Stimulated activated memory B cell treated with anti-CD40 and anti-IgM and Interleukin-4, amounts not matched to agents 10 μg/mL and 1 μg/mL and 100 μg/mL, for 72 hours (primary cell): ENCODE results near the gene VEGFA.
A peak's percentile ranks its signal among the peaks of the same experiment; 100 is the strongest.

Experiments used
- ATAC-seq: fragments of 150-1000 bp; cut with Tn5 transposase; 2 replicates; pipeline ENCODE4 v1.10.0; 2021
- H3K27ac Mint-ChIP-seq: one replicate; pipeline ENCODE4 v1.8.0; 2022; ENCODE audit warnings: mild to moderate bottlenecking, mixed read lengths
- H3K27me3 Mint-ChIP-seq: one replicate; pipeline ENCODE4 v1.8.0; 2022; ENCODE audit warnings: mixed read lengths
- H3K36me3 Mint-ChIP-seq: one replicate; pipeline ENCODE4 v1.8.0; 2022; ENCODE audit warnings: mixed read lengths
- H3K4me1 Mint-ChIP-seq: one replicate; pipeline ENCODE4 v1.8.0; 2022; ENCODE audit warnings: mixed read lengths
- H3K4me3 Mint-ChIP-seq: one replicate; pipeline ENCODE4 v1.8.0; 2022; ENCODE audit warnings: mild to moderate bottlenecking, moderate library complexity, mixed read lengths
- H3K9me3 Mint-ChIP-seq: one replicate; pipeline ENCODE4 v1.8.0; 2022; ENCODE audit warnings: mixed read lengths

The VEGFA gene

GRCh38 chr6:43735642-43736199, 34.3 kb upstream of the VEGFA start:
- H3K27ac Mint-ChIP-seq: no peak overlapping the region
- H3K36me3 Mint-ChIP-seq: peaks cover 16% of the 10 kb centered on the region
- no peak for ATAC-seq
- H3K4me1 Mint-ChIP-seq: peaks cover 26% of the 10 kb centered on the region
- H3K9me3 Mint-ChIP-seq: peaks cover 11% of the 10 kb centered on the region
- no peak overlapping the region for H3K4me3 Mint-ChIP-seq
- H3K27me3 Mint-ChIP-seq: no peaks in the 10 kb centered on the region

- H3K9me3 Mint-ChIP-seq: peaks cover 8% of the 10 kb centered on the region
- H3K4me3 Mint-ChIP-seq: no peak overlapping the region
- peaks cover 26% of the 10 kb centered on the region for H3K4me1 Mint-ChIP-seq
- H3K36me3 Mint-ChIP-seq: peaks cover 11% of the 10 kb centered on the region
- ATAC-seq: no peak
- no peaks in the 10 kb centered on the region for H3K27me3 Mint-ChIP-seq
- H3K27ac Mint-ChIP-seq: no peak overlapping the region
These were observed 33.7 kb upstream of the VEGFA start for GRCh38 chr6:43736211-43736786.

- peaks cover 4% of the 10 kb centered on the region for H3K9me3 Mint-ChIP-seq
- H3K4me1 Mint-ChIP-seq: peaks cover 26% of the 10 kb centered on the region
- H3K36me3 Mint-ChIP-seq: peaks cover 6% of the 10 kb centered on the region
- H3K27me3 Mint-ChIP-seq: no peaks in the 10 kb centered on the region
- no peak overlapping the region for H3K27ac Mint-ChIP-seq
- no peak overlapping the region for H3K4me3 Mint-ChIP-seq
- ATAC-seq: no peak
These were observed 33.2 kb upstream of the VEGFA start for GRCh38 chr6:43736844-43737243.

DNA sequence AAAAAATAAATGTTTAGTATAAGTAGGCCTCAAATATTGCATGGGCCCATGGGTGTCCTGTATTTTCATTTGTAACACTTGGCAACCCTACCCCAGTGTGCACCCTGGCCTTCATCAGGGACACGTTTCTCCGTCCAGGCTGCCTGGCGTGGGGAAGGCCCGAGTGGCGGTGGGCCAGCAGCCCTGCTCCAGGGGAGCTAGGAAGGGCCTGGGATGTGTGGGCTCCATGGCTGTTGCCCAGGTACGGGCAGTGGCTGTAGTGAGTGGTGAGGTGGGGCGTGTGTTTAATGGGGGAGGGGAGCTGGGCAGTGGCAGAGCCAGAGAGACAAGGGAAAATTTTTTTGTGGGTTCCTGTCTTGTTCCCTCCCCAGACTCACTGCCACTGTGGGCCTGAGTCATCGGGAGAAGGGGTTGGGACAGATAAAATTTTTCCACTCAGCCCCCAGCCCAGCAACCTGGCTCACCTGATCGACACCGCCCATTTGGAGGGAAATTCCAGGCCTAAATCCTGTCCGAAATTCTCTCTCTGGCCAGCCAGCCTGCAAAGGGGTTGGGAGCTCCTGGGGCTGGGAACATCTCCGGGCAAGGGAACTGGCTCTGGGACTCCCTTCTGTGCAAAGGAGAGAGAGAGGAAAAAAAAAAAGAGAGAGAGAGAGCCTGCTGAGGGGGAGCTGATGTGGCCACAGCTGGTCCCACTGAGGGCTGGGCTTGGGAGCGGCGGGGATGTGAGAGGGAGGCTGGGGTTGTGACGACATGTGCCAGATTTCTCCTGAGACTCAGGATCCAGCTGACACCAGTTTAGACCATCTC, 32.5 kb upstream of the VEGFA start:
- H3K4me1 Mint-ChIP-seq: peaks cover 26% of the 10 kb centered on the region
- H3K9me3 Mint-ChIP-seq: no peaks in the 10 kb centered on the region
- no peak for ATAC-seq
- H3K4me3 Mint-ChIP-seq: no peak overlapping the region
- H3K27me3 Mint-ChIP-seq: no peaks in the 10 kb centered on the region
- no peak overlapping the region for H3K27ac Mint-ChIP-seq
- no peaks in the 10 kb centered on the region for H3K36me3 Mint-ChIP-seq

DNA sequence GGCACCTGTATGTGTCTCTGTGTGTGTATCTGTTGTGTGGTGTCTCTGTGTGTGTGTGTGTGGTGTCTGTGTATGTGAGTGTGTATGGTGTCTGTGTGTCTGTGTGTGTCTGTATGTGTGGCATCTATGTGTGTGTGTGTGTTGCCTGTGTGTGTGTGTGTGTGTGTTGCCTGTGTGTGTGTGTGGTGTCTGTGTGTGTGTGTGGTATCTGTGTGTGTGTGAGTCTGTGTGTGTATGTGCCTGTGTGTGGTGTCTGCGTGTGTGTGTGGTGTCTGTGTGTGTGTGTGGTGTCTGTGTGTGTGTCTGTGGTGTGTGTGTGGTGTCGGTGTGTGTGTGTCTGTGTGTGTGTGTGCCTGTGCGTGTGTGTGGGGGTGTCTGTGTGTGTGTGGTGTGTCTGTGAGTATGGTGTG, 31.7 kb upstream of the VEGFA start:
- Mint-ChIP-seq H3K27me3 (no peaks in the 10 kb centered on the region), H3K27ac (no peak overlapping the region), H3K36me3 (no peaks in the 10 kb centered on the region), H3K9me3 (no peaks in the 10 kb centered on the region), H3K4me3 (no peak overlapping the region), H3K4me1 (peaks cover 22% of the 10 kb centered on the region)
- ATAC-seq: no peak

- no peak overlapping the region for H3K4me3 Mint-ChIP-seq
- no peaks in the 10 kb centered on the region for H3K27me3 Mint-ChIP-seq
- H3K27ac Mint-ChIP-seq: no peak overlapping the region
- no peaks in the 10 kb centered on the region for H3K9me3 Mint-ChIP-seq
- peaks cover 15% of the 10 kb centered on the region for H3K4me1 Mint-ChIP-seq
- no peaks in the 10 kb centered on the region for H3K36me3 Mint-ChIP-seq
- ATAC-seq: no peak
These were observed 31.0 kb upstream of the VEGFA start for GRCh38 chr6:43738877-43739641.

DNA sequence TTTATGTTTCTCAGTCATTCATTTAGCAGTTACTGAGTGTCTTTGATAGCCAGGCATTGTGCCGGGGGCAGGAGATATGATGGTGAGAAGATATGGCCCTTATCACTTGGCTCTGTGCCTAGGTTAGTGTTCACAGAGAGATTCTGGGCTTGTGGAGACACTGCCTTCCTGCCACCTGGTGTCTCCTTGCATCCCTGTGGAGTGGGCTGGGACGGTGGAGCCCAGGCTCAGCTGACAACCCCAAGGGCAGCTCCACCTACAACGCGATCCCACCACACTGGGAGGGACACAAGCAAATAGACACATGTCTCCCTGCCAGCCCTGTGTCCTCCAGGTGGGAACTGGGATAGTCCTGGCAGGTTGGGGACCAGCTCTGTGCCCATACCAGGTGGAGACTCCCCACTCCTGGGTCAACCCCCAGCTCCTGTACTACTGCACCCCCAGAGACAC, 30.3 kb upstream of the VEGFA start:
- no peak overlapping the region for H3K27ac Mint-ChIP-seq
- ATAC-seq: no peak
- H3K9me3 Mint-ChIP-seq: no peaks in the 10 kb centered on the region
- peaks cover 8% of the 10 kb centered on the region for H3K4me1 Mint-ChIP-seq
- no peaks in the 10 kb centered on the region for H3K36me3 Mint-ChIP-seq
- no peak overlapping the region for H3K4me3 Mint-ChIP-seq
- H3K27me3 Mint-ChIP-seq: peaks cover 5% of the 10 kb centered on the region

GRCh38 chr6:43740321-43740960, 29.6 kb upstream of the VEGFA start:
- Mint-ChIP-seq H3K36me3 (no peaks in the 10 kb centered on the region), H3K9me3 (no peaks in the 10 kb centered on the region), H3K27me3 (peaks cover 11% of the 10 kb centered on the region), H3K4me1 (peaks cover 7% of the 10 kb centered on the region), H3K4me3 (no peak overlapping the region), H3K27ac (no peak overlapping the region)
- no peak for ATAC-seq

GRCh38 chr6:43740961-43741764, 28.8 kb upstream of the VEGFA start:
- Mint-ChIP-seq H3K4me3 (no peak overlapping the region), H3K4me1 (peaks cover 7% of the 10 kb centered on the region), H3K27ac (no peak overlapping the region), H3K36me3 (no peaks in the 10 kb centered on the region), H3K9me3 (no peaks in the 10 kb centered on the region), H3K27me3 (peaks cover 11% of the 10 kb centered on the region)
- no peak for ATAC-seq

DNA sequence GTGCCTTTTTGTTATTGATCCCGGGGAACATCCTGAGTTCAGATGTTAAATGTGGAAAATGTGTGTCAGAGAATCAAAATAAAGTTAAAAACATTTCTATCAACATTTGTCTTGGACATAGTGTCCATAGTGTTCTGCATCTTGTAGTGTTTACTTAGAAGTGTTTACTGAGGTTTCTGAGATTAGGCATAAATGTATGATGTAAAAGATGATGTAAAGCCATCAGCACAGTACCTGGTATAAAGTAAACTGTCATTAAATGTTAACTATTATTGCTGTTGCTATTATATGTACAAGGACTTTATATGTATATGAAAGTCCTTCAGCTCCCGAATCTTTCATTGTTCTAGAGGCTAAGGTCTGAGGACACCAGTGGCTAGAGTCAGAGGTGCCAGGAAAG, 28.2 kb upstream of the VEGFA start:
- ATAC-seq: no peak
- Mint-ChIP-seq H3K27ac (no peak overlapping the region), H3K4me3 (no peak overlapping the region)

DNA sequence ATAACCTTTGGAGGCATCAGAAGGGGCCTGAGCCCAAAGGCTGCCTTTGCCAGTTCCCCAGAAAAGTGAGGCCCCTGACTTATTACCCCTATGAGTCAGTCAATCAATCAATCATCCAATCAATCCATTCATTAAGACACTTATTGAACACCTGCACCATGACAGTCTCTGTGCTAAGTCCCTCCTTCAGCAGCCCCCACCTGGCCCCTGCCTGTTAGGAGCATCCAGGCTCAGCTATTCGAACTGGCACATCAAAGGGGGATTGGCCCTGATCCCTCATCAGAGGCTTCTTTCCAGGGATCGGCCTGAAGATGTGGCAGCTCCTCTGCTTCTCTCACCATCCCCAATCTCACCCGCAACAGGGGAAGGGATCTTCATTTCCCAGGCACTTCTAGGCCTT, 27.7 kb upstream of the VEGFA start:
- H3K4me3 Mint-ChIP-seq: no peak overlapping the region
- no peak for ATAC-seq
- H3K4me1 Mint-ChIP-seq: peaks cover 7% of the 10 kb centered on the region
- peaks cover 11% of the 10 kb centered on the region for H3K27me3 Mint-ChIP-seq
- no peak overlapping the region for H3K27ac Mint-ChIP-seq
- no peaks in the 10 kb centered on the region for H3K9me3 Mint-ChIP-seq
- no peaks in the 10 kb centered on the region for H3K36me3 Mint-ChIP-seq

More for the DNA sequence above, 28.2 kb upstream of the VEGFA start:
- H3K9me3 Mint-ChIP-seq: no peaks in the 10 kb centered on the region
- H3K27me3 Mint-ChIP-seq: peaks cover 11% of the 10 kb centered on the region
- H3K4me1 Mint-ChIP-seq: peaks cover 7% of the 10 kb centered on the region
- no peaks in the 10 kb centered on the region for H3K36me3 Mint-ChIP-seq

- peaks cover 4% of the 10 kb centered on the region for H3K4me1 Mint-ChIP-seq
- no peaks in the 10 kb centered on the region for H3K36me3 Mint-ChIP-seq
- no peak overlapping the region for H3K4me3 Mint-ChIP-seq
- no peak overlapping the region for H3K27ac Mint-ChIP-seq
- no peaks in the 10 kb centered on the region for H3K9me3 Mint-ChIP-seq
- peak; percentile 21 for ATAC-seq
- H3K27me3 Mint-ChIP-seq: peaks cover 11% of the 10 kb centered on the region
These were observed 26.9 kb upstream of the VEGFA start for GRCh38 chr6:43742931-43743632.

DNA sequence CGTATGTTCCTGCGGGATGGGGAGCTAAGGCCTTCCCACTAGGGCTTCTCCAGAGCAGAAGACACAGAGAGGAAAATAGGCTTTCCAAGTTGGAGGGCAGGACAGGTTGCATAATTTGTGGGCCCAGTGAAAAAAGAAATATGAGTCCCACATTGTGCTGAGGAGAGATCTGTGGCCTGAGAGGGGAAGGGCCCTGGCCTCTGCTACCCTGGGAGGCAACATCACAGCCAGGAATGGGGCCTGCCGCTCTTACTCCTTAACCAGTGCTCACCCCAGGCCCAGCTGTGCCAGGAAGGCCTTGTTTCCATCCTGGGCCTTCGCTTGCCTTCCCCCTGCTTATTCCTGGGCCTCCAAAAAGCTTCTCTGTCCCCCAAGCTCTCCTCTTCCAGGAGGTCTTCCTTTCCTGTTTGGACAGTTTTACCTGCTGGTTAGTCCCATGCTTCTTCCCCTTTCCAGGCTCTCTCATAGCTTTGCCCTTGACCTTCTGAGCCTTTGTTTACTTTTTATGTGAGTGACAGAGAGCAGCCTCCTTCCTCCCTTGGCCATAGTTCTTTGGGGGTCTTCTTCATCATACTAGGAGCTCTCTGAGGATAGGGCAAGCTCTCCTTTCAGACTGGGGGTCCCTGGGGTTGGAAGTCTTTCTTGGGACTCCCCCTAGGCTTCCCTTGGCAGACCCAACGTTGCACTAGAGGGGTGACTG, 26.2 kb upstream of the VEGFA start:
- H3K4me3 Mint-ChIP-seq: no peak overlapping the region
- no peaks in the 10 kb centered on the region for H3K4me1 Mint-ChIP-seq
- no peaks in the 10 kb centered on the region for H3K36me3 Mint-ChIP-seq
- H3K9me3 Mint-ChIP-seq: no peaks in the 10 kb centered on the region
- ATAC-seq: no peak
- peaks cover 11% of the 10 kb centered on the region for H3K27me3 Mint-ChIP-seq
- H3K27ac Mint-ChIP-seq: no peak overlapping the region
